Activated CD4-positive, alpha-beta T cell treated with anti-CD3 and anti-CD28 coated beads for 1 hour (primary cell): ENCODE data around the gene ACSL1.

Experiments
- DNase-seq: peaks from one replicate; pipeline ENCODE4 v3.0.0-alpha.2; 2020

Gene ACSL1

GRCh38 chr4:184808713-184809050 is 17.1 kb downstream of the ACSL1 start:
- DNase-seq: no peak

- no peak for DNase-seq
Measured at GRCh38 chr4:184807797-184808712, 17.7 kb downstream of the ACSL1 start.

- DNase-seq: no peak
Measured at GRCh38 chr4:184807256-184807655, 18.5 kb downstream of the ACSL1 start.

GRCh38 chr4:184806711-184807110 is 19.1 kb downstream of the ACSL1 start:
- no peak for DNase-seq

- DNase-seq: no peak
Measured at GRCh38 chr4:184806229-184806550, 19.6 kb downstream of the ACSL1 start.

- no peak for DNase-seq
Measured at GRCh38 chr4:184805462-184806228, 20.1 kb downstream of the ACSL1 start.

GRCh38 chr4:184804621-184805020 is 21.1 kb downstream of the ACSL1 start:
- no peak for DNase-seq

GRCh38 chr4:184803874-184804273 is 21.9 kb downstream of the ACSL1 start:
- DNase-seq: no peak

GRCh38 chr4:184803133-184803532 is 22.6 kb downstream of the ACSL1 start:
- DNase-seq: no peak

- DNase-seq: no peak
Measured at GRCh38 chr4:184802697-184803015, 23.1 kb downstream of the ACSL1 start.

- DNase-seq: no peak
Measured at GRCh38 chr4:184801781-184802696, 23.7 kb downstream of the ACSL1 start.

- DNase-seq: no peak
Measured at GRCh38 chr4:184798504-184798903, 27.3 kb downstream of the ACSL1 start.

- no peak for DNase-seq
Measured at GRCh38 chr4:184796906-184797305, 28.9 kb downstream of the ACSL1 start.

- no peak for DNase-seq
Measured at GRCh38 chr4:184795214-184795844, 30.4 kb downstream of the ACSL1 start.

GRCh38 chr4:184794470-184794869 is 31.3 kb downstream of the ACSL1 start:
- no peak for DNase-seq

- no peak for DNase-seq
Measured at GRCh38 chr4:184793735-184794355, 31.9 kb downstream of the ACSL1 start.

GRCh38 chr4:184792950-184793555 is 32.7 kb downstream of the ACSL1 start:
- no peak for DNase-seq

- no peak for DNase-seq
Measured at GRCh38 chr4:184792334-184792733, 33.4 kb downstream of the ACSL1 start.

- no peak for DNase-seq
Measured at GRCh38 chr4:184790826-184791225, 34.9 kb downstream of the ACSL1 start.

- DNase-seq: no peak
Measured at GRCh38 chr4:184787766-184788503, 37.8 kb downstream of the ACSL1 start.

GRCh38 chr4:184785813-184786212 is 40.0 kb downstream of the ACSL1 start:
- no peak for DNase-seq
